NCI-H2227 treated with DMSO at 0.1 percent for 48 hours (cell line): ENCODE measurements around the gene IL16.

ENCODE experiments used
- DNase-seq: peaks from one replicate; lab custom pipeline; 2025; lab: John Stamatoyannopoulos, UW

IL16 gene

GRCh38 chr15:81275711-81276392 lies 79.2 kb downstream of the IL16 start:
- no peak for DNase-seq

- no peak for DNase-seq
Observed at GRCh38 chr15:81276967-81277366, 80.3 kb downstream of the IL16 start.

GRCh38 chr15:81277851-81278250 lies 81.2 kb downstream of the IL16 start:
- DNase-seq = no peak

- DNase-seq = no peak
Observed at GRCh38 chr15:81278306-81279029, 81.8 kb downstream of the IL16 start.

- no peak for DNase-seq
Observed at GRCh38 chr15:81279621-81280485, 83.2 kb downstream of the IL16 start.

GRCh38 chr15:81280696-81281455 lies 84.2 kb downstream of the IL16 start:
- DNase-seq = no peak

- DNase-seq = no peak
Observed at GRCh38 chr15:81281456-81281735, 84.7 kb downstream of the IL16 start.

- DNase-seq = no peak
Observed at GRCh38 chr15:81281766-81282605, 85.3 kb downstream of the IL16 start.

GRCh38 chr15:81282606-81282895 lies 85.9 kb downstream of the IL16 start:
- no peak for DNase-seq

- no peak for DNase-seq
Observed at GRCh38 chr15:81282911-81283310, 86.2 kb downstream of the IL16 start.

GRCh38 chr15:81284256-81285031 lies 87.8 kb downstream of the IL16 start:
- DNase-seq = no peak

GRCh38 chr15:81285461-81285860 lies 88.8 kb downstream of the IL16 start:
- DNase-seq = no peak

GRCh38 chr15:81286621-81287121 lies 90.0 kb downstream of the IL16 start:
- DNase-seq = no peak

- no peak for DNase-seq
Observed at GRCh38 chr15:81288040-81288439, 91.4 kb downstream of the IL16 start.

GRCh38 chr15:81288616-81289015 lies 91.9 kb downstream of the IL16 start:
- no peak for DNase-seq

- no peak for DNase-seq
Observed at GRCh38 chr15:81289910-81290309, 93.2 kb downstream of the IL16 start.

- no peak for DNase-seq
Observed at GRCh38 chr15:81291916-81292522, 95.3 kb downstream of the IL16 start.

GRCh38 chr15:81292523-81293001 lies 95.9 kb downstream of the IL16 start:
- DNase-seq = no peak

GRCh38 chr15:81293728-81294515 lies 97.2 kb downstream of the IL16 start:
- DNase-seq = no peak
